HT-29 (cell line): ENCODE data around the gene FAM163A. TPM values are rescaled to one million over a fixed set of nuclear protein-coding genes. Genes with fewer than 3 reads are reported as not detected.

Experiments used
- DNase-seq: peaks from one replicate; pipeline ENCODE4 v3.0.0-alpha.2; 2015; ENCODE audit warnings: low spot score
- total RNA-seq: library from RNA; depleted of rRNA; stranded (reverse); fragments of >200 nt; shearing (Covaris generic); gene quantifications from 2 replicates; pipeline ENCODE4 v1.2.3, GENCODE V29; 2014

Gene FAM163A
- total RNA-seq, 1 experiment from 2014 or later = not detected

- no peak for DNase-seq
These were observed 7.5 kb downstream of the FAM163A start for GRCh38 chr1:179750630-179751029.

- DNase-seq = no peak
These were observed 10.0 kb downstream of the FAM163A start for GRCh38 chr1:179753061-179753460.

- DNase-seq = no peak
These were observed 11.0 kb downstream of the FAM163A start for GRCh38 chr1:179754041-179754624.

GRCh38 chr1:179757933-179758332 lies 14.8 kb downstream of the FAM163A start:
- no peak for DNase-seq

- DNase-seq = no peak
These were observed 17.4 kb downstream of the FAM163A start for GRCh38 chr1:179760521-179760920.

GRCh38 chr1:179761296-179761695 lies 18.2 kb downstream of the FAM163A start:
- no peak for DNase-seq

- DNase-seq = no peak
These were observed 19.0 kb downstream of the FAM163A start for GRCh38 chr1:179761846-179762640.

- DNase-seq = no peak
These were observed 24.1 kb downstream of the FAM163A start for GRCh38 chr1:179767177-179767581.

- no peak for DNase-seq
These were observed 24.9 kb downstream of the FAM163A start for GRCh38 chr1:179767996-179768395.

- DNase-seq = no peak
These were observed 27.9 kb downstream of the FAM163A start for GRCh38 chr1:179770887-179771502.

- no peak for DNase-seq
These were observed 30.2 kb downstream of the FAM163A start for GRCh38 chr1:179773264-179773663.

GRCh38 chr1:179774000-179774399 lies 30.9 kb downstream of the FAM163A start:
- no peak for DNase-seq

- no peak for DNase-seq
These were observed 31.5 kb downstream of the FAM163A start for GRCh38 chr1:179774566-179774965.

GRCh38 chr1:179775009-179775408 lies 31.9 kb downstream of the FAM163A start:
- DNase-seq = no peak

GRCh38 chr1:179776831-179777230 lies 33.7 kb downstream of the FAM163A start:
- no peak for DNase-seq

GRCh38 chr1:179777731-179778130 lies 34.6 kb downstream of the FAM163A start:
- DNase-seq = no peak

GRCh38 chr1:179779645-179780272 lies 36.7 kb downstream of the FAM163A start:
- no peak for DNase-seq

- no peak for DNase-seq
These were observed 38.9 kb downstream of the FAM163A start for GRCh38 chr1:179781962-179782361.

- no peak for DNase-seq
These were observed 41.9 kb downstream of the FAM163A start for GRCh38 chr1:179785031-179785431.

- no peak for DNase-seq
These were observed 42.6 kb downstream of the FAM163A start for GRCh38 chr1:179785728-179786127.

- DNase-seq = no peak
These were observed 44.0 kb downstream of the FAM163A start for GRCh38 chr1:179786815-179787685.
